Inferior parietal cortex (tissue), 1 donor: Measurements from ENCODE around the gene RSRC1.
"Not testable (repeated sequence)": the region's sequence is repeated elsewhere in the genome, so short reads cannot be mapped to it uniquely, and the experiment has no call there.

Experiments used
- DNase-seq: peaks from one replicate; pipeline ENCODE4 v3.0.0-alpha.2; 2016; ENCODE audit errors: extremely low spot score

The RSRC1 gene

DNA sequence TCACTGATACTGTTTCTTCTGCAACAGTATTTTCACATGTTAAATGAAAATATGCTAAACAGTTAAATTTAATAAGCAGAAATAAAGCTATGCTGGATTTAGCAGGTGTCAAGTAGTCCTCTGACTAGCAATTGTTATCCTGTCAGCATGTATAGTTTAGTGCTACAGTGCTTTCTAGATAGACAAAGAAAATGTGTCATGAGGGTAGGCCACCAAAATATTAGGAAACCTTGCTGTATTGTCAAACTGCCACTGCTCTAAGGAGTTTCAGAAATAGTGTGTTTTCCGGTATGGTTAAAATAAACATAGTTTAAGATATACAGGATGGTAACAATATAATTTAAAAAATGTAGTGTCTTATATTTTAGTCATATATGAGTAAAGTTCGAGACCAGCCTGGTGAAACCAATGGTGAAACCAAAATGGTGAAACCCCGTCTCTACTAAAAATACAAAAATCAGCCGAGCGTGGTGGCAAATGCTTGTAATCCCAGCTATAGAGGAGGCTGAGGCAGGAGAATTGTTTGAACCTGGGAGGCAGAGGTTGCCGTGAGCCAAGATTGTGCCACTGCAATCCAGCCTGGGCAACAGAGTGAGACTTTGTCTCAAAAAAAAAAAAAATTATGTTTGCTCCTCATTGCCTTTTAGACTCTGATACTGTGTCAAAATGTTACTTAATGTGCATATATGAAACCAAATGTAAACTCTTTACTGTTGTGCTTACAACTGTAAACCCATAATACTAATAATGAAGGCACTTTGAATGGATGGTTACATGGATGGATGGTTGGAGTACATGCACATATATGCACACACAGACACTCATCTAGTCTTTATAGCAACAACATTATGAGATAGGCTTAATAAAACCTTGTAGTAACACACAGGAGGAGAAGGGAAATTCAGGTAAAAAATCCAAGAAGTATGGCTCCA is 204.8 kb downstream of the RSRC1 start:
- no peak for DNase-seq

DNA sequence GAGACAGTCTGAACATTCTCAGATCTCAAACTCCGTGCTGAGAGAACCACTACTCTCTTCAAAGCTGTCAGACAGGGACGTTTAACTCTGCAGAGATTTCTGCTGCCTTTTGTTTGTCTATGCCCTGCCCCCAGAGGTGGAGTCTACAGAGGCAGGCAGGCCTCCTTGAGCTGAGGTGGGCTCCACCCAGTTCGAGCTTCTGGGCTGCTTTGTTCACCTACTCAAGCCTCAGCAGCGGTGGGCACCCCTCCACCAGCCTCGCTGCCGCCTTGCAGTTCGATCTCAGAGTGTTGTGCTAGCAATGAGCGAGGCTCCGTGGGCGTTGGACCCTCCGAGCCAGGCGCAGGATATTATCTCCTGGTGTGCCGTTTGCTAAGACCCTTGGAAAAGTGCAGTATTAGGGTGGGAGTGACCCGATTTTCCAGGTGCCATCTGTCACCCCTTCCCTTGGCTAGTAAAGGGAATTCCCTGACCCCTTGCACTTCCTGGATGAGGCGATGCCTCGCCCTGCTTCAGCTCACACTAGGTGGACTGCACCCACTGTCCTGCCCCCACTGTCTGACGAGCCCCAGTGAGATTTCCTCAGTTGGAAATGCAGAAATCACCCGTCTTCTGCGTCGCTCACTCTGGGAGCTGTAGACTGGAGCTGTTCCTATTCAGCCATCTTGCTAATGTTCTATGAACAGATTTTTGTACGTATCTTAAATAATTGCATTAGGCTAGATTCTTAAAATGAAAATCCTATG is 220.0 kb downstream of the RSRC1 start:
- DNase-seq, result not testable (repeated sequence)

DNA sequence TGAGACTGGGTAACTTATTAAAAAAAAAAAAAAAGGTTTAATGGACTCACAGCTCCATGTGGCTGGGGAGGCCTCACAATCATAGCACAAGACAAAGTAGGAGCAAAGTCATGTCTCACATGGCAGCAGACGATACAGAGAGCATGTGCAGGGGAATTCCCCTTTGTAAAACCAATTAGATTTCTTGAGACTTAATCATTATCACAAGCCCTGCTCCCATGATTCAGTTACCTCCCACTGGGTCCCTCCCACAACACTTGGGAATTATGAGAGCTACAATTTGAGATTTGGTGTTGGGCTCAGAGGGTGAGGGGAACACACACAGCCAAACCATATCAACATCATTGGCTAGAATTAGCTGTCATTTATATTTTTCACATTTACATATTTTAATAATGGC is 221.0 kb downstream of the RSRC1 start:
- DNase-seq, result no peak

DNA sequence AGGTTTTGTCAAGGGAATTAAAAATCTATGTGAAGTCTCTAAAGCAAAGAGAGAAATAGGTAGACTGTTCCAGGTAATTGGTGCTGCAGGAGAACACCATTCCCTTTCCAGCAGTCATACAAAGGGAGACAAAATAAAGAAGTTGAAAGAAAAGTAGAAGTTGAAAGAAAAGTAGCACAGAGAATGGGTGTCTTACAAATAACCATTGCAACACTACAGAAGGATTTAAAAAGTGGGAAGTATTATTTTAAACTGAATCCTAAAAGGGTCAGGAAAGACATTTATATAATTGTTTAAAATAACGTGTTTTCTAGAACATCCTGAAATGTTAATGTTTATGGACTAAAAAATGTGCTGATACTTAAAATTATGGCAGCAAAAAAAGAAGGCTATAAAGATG is 223.8 kb downstream of the RSRC1 start:
- no peak for DNase-seq

DNA sequence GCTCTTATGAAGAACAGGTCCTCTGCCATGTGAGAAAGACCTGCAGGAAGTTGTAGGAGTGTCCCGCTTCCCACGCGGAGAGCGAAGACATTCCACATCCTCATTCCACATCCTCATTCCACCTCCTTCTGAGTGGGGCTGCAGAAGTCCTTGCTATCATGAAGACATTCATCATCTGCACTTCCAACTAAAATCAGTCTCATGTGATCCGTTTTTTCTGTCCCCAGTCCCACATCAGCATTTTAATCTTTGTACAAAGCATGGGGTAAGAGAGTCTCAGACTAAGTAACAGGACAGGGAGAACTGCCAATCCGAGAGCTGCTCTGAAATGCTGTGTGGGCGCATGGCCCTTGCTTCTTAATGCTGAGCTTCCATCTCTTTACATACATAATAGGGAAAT is 227.2 kb downstream of the RSRC1 start:
- DNase-seq, result no peak

DNA sequence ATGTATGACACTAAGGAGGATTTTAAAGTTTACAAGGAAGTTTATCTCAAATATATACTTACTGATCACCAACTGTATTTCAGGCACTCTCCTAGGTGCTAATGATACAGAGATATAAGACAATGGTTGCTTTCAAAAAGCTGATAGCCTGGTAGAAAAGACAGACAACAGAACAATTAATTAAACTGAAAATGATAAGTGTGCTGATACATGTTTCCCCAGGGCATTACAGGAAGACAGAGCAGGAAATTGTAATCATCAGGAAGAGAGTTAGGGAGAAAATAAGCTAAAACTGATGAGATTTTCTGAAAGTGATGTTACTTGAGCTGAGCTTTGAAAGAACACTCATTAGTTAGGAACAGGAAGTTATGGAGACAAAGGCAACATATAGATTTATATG is 229.7 kb downstream of the RSRC1 start:
- no peak for DNase-seq

DNA sequence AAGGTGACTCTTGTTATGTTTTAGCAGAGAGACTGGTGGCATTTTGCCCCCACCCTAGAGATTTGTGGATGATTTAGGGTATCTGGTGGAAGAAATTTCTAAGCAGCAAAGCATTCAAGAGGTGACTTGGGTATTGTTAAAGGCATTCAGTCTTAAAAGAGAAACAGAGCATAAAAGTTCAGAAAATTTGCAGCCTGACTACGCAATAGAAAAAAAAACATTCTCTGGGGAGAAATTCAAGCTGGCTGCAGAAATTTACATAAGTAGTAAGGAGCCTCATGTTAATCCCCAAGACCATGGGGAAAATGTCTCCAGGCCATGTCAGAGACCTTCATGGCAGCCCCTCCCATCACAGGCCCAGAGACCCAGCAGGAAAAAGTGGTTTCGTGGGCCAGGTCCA is 231.1 kb downstream of the RSRC1 start:
- not testable (repeated sequence) for DNase-seq

DNA sequence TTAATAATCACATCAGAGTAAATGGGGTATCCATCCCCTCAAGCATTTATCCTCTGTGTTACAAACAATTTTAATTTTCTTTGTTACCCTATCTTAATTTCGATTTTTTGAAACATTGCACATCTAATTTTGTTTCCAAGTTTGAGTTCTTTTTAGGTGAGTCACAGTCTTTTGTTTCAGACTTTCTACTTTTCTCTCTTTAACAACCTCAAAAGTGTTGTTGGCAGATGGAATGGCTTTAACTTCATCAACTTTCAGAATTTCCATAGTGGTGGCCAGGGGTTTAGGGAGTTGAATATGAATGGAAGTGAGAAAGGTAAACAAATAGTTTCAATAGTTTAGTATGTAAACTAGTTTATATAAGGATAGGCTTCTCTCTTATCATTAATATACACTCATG is 238.1 kb downstream of the RSRC1 start:
- no peak for DNase-seq

DNA sequence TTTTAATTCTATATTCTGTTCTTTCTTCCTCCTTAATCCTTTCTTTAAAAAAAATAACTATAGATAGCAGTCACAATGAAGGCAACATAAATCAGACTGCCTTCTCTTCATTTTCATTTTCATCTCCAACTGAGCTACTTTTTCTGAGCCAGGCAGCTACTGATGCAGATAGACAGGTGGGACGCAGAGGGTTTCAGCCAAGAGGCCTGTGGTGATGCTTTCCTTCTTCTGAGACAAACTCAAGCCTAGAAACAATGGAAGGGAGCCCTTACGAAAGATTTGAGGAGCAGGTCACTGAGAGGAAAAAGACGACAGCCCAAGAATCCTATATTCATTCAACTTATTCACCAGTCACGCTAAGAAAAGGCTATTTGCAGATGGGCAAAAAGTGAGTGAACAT is 241.1 kb downstream of the RSRC1 start:
- DNase-seq, result no peak

DNA sequence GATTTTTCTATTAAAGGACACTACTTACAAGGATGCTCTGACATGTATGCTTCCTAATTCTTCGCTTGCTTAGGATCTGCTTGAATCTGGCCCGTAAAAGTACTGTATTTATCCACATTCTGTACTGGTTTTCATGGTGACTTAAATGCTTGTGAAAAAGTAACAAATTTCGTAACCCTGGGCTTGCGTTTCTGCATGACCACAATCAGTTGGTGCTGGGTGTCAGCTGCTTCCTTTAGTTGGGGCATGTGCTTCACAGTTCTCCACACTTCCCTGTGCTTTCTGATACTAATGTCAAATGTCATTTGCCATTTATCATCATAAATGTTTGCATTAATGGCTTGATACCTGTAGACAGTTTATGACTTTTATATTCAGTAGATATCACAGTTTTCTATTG is 242.7 kb downstream of the RSRC1 start:
- no peak for DNase-seq

DNA sequence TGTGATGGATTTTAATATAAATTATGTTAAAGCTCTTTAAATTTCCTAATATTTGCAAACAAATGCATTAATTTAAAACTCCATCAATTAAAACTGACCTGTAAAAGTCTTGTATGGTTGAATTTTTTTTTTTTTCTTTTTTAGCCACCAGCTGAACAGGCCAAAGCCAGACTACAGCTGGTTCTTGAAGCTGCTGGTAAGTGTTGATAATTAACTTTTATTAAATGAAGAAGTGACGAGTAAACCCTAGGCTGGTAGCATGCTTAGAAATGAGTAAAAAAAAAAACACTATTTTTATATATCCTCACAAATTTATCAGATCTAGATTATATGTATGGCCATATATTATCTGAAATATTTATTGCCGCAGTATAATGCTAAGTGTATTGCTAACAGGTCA is 244.8 kb downstream of the RSRC1 start:
- DNase-seq, result no peak

DNA sequence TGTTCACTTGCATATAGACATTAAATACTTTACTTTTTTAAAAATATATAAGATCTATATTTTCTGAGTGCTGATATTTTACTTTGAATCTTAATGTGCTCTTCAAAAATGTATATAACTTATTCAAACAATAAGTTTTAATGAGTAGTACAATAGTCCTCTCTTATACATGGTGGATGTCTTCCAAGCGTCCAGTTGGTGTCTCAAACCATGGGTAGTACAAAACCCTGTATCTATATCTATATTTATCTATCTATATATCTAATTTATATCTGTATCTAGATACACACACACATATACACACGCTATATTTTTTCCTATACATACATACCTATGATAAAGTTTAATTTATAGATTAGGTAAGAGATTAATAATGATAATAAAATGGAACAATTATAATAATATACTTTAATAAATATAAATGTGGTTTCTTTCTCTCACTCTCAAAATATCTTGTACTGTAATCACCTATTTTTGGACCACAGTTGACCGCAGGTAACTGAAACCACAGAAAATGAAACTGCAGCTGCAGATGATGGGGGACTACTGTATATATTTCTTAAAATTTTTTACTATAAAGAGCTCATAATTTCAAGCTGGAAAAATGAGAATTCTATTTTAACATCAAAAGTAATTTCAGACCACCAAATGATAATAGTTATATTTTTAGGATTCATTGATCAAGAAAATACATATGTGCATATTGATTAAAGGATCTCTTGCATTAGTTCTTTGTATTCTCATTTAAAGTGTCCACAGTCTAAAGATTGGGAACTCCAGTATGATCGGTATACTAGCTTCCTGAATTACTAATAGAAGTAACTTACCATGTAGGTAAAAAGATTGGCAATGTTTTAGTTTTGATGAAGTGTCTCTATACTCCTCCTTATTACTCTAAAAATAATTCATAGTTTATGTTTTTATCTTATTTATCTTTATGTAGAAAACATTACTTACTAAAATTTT is 246.0 kb downstream of the RSRC1 start:
- no peak for DNase-seq

DNA sequence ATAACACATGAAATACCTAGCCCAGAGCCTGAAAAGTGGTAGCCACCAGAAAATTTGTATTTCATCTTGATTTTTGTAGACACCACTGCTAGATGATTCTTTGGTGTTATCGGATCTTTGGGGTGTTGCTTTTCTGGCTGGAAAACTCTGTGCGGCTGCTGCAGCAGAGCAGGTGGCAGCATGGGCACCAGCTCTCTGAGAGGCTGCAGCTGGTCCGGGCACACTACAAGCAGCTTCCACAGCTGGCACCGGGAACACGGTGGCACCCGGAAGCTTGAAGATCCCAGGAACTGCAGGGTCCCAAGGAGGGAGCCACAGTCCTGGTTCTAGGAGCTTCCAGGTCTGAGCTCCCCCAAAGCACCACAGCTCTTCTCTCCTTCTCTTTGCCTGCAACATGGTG is 249.4 kb downstream of the RSRC1 start:
- no peak for DNase-seq

DNA sequence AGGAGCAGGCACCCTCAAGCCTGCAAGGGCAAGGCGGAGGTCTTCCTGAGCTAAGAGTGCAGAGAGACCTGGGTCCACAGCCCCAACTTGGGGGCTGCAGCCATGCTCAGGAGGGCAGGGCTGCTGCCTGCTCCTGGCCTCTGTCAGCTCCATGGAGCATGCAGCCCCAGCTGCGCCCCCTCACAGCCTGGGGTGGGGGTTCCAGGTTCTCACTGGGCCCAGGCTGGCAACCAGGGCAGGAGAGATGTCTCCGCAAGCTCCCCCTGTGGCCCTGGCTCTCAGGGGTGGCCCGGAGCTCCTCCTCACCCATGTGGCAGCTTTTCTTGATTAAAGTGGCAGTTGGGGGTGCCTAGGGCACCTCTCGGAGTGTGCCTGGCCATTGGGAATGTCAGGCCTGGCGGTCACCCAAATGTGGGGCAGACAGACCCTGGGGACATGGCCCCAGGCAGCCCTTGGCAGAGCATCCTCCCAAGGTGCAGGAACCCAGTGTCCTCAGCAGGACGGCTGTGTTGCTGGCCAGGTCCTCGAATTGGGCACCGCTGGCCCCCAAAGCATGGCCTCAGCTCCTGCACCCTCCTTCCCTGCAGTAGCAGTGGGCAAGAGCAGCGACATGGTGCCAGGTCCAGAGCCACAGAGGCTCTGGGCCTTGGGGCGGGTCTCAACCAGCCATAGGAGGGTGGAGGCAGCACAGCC is 251.0 kb downstream of the RSRC1 start:
- DNase-seq, result no peak

DNA sequence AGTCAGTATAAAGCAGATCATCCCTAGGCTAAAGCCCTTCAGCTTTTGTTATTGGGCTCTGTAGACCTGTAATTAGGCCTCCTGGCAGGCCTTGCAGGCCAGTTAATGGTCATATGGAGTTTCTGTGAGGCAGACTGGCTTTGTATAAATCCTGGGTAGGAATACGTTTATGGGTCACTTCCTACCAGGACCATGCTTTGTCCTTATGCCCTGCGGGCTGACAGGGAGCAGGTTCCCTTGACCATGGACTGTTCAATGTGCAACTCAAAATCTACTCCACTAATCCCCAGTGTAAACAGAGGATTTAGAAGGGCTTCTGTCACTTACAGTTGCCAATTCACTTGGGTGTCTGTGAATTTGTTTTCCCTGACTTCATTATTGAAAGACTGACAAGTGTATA is 258.4 kb downstream of the RSRC1 start:
- DNase-seq, result no peak

DNA sequence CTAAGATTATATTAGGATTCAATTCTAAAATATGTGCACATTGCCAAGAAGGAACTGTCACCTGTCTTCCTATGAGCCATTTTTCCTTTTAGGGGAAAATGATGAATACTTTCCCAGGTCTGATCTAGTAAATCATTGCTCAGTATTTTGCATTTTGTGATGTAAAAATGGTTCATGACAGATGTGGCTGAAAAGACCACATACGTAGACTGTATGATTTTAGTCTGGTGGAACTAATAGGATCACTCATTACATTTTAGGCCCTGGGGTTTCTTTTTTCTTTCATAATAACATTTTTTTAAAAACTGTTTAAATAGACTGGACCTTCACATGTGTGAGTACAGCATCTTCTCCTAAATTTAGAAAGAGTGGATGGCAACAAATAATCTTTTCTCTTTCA is 259.4 kb downstream of the RSRC1 start:
- DNase-seq, result no peak

DNA sequence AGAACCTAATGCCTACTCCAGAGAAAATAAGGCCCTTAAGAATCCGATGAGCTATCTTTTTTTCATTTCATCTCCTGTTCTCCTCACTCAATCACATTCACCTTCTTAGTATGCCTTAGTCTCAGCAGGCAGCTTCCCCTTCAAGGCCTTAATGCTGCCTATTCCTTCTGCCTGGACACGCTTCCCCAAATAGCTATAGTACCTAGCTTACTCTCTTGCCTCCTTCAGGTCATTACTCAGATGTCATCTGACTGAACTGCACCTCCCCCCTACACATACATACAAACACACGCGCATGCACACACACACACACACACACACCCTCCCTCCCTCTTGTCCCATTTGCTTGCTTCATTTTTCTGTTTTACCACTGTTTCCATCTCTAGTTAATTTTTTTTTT is 269.6 kb downstream of the RSRC1 start:
- no peak for DNase-seq

DNA sequence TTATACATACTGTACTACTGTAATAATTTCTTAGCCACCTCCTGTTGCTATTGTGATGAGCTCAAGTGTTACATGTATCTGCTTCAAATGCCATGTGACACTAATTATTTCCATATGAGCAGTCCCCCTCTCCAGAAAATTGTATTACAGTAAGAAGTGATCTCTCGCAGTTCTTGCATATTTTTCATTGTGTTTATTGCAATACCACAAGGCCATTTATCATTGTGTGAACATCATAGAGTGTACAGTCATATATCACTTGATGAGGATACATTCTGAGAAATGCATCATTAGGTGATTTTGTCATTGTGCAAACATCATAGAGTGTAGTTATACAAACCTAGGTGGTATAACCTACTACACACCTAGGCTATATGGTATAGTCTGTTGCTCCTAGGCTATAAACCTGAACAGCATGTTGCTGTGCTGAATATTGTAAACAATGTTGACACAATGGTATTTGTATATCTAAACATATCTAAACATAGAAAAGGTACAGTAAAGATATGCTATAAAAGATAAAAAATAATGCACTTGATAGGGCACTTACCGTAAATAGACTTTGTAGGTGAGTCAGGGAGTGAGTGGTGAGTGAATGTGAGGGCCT is 271.5 kb downstream of the RSRC1 start:
- DNase-seq, result no peak

DNA sequence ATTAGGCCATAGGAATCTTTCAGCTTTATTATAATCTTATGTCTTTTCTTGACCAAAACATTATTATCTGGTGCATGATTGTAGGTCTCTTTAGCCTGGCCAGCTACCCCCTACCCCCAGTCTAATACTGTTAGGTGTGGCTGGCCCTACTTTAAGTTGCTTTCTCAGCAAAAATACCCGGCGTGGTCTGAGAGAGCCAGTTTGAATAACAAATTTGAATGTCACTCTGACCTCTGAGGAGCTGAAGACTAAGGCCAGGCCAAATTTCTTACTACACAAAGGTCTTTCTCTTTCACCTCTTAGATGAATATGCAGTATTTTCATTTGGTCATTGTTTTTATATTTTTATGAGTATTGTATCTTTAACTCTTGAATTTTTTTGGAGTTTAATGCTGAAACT is 272.6 kb downstream of the RSRC1 start:
- DNase-seq, result no peak

DNA sequence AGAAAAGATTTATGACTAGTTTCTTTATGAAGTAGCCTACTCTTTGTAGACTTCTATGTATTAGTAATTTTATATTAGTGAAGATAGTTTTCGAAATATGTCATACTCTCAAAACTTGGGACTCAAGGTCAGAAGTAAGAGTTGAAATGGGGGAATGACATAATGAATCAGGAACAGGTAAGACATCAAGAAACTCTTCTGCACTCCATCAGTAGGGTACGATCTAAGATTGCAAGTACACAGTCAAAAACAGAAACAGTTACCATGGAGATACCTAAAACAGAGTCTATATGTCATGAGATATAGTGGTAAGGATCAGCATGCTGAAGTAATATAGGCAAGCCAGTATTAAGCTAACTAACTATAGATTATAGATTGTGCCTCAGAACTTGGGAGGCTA is 274.1 kb downstream of the RSRC1 start:
- no peak for DNase-seq

DNA sequence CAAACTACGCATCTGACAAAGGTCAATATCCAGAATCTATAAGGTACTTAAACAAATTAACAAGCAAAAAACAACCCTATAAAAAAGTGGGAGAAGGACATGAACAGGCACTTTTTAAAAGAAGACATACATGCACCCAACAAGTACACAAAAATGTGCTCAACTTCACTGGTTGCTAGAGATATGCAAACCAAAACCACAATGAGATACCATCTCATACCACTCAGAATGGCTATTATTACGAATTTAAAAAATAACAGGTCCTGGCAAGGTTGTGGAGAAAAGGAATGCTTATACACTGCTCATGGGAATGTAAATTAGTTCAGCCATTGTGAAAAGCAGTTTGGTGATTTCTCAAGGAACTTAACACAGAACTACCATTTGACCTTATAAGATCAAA is 285.5 kb downstream of the RSRC1 start:
- no peak for DNase-seq
